ENCODE measurements around the gene DCP1B.
A peak's percentile ranks its signal among the peaks of the same experiment; 100 is the strongest.

The DCP1B gene

GRCh38 chr12:1977109-1977508 is 27.1 kb downstream of the DCP1B start:
- Histone ChIP-seq H3K4me3 (ENCODE audit: extremely low read depth, insufficient read depth, low read length, poor library complexity, severe bottlenecking) (no peak overlapping the region), H3K27ac (ENCODE audit: low read depth, low read length, severe bottlenecking) (peak overlapping the region; percentile 82), H3K36me3 (ENCODE audit: control insufficient read depth, insufficient read depth, low read length) (no peaks in the 10 kb centered on the region), H3K4me1 (ENCODE audit: control insufficient read depth, insufficient read depth, low read length, poor library complexity, severe bottlenecking) (no peaks in the 10 kb centered on the region), H3K9me3 (ENCODE audit: control insufficient read depth, low read length) (no peaks in the 10 kb centered on the region)
- 87 to 89% methylated on average over 5 to 6 of the region's 6 CpGs for WGBS, 2 experiments (ENCODE audit: insufficient coverage in 2 of 2)

DNA sequence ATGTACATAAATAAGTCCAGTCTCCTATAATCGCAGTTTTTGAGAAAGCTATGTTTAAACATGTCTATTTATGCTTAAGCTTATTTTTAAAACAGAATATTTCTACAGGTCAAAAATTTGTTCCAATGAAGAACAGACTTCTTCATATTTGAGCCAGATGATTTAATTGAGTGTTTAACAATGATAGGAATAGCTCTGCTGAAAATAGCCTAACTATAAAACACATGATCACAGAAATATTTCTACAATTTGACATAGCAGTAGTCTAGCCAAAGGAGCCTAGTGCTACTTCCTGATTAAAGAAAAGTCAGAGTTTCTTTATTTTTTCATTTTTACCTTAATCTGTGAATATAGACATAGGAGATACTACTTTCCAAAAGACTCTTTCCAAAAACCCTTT is 29.4 kb downstream of the DCP1B start:
- H3K9me3 ChIP-seq (ENCODE audit: control insufficient read depth, low read length): no peaks in the 10 kb centered on the region
- H3K4me1 ChIP-seq (ENCODE audit: control insufficient read depth, insufficient read depth, low read length, poor library complexity, severe bottlenecking): peaks cover 9% of the 10 kb centered on the region
- no peaks in the 10 kb centered on the region for H3K36me3 ChIP-seq (ENCODE audit: control insufficient read depth, insufficient read depth, low read length)
- no CpG with 5 or more reads among the region's 1 CpG for WGBS, 2 experiments (ENCODE audit: insufficient coverage in 2 of 2)
- no peak overlapping the region for H3K4me3 ChIP-seq (ENCODE audit: extremely low read depth, insufficient read depth, low read length, poor library complexity, severe bottlenecking)
- no peak overlapping the region for H3K27ac ChIP-seq (ENCODE audit: low read depth, low read length, severe bottlenecking)

DNA sequence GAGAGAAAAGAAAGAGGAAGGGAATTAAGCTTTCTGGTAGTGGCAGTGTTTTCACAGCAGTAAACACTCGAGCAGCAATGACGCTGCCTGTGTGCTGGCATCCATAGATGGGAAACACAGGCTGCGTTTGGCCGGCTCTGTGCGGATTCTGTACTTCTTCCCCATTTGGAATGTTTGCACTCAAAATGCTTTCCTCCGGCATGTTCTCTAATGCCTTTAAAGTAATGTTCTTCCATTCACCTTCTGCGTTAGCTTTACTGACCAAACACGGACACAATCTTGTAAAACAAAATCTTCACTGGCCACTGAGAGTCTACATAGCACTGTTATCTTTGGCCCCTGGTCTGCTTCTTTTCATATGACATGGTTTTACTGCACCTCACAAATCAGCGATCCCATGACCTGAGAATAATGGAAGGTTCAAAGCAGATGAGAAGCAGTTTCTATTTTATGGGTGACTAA is 31.4 kb downstream of the DCP1B start:
- Histone ChIP-seq H3K36me3 (ENCODE audit: control insufficient read depth, insufficient read depth, low read length) (no peaks in the 10 kb centered on the region), H3K4me1 (ENCODE audit: control insufficient read depth, insufficient read depth, low read length, poor library complexity, severe bottlenecking) (peaks cover 9% of the 10 kb centered on the region), H3K27ac (ENCODE audit: low read depth, low read length, severe bottlenecking) (peak overlapping the region; percentile 97), H3K4me3 (ENCODE audit: extremely low read depth, insufficient read depth, low read length, poor library complexity, severe bottlenecking) (no peak overlapping the region), H3K9me3 (ENCODE audit: control insufficient read depth, low read length) (no peaks in the 10 kb centered on the region)
- 88 to 92% methylated on average over 6 to 8 of the region's 9 CpGs for WGBS, 2 experiments (ENCODE audit: insufficient coverage in 2 of 2)

DNA sequence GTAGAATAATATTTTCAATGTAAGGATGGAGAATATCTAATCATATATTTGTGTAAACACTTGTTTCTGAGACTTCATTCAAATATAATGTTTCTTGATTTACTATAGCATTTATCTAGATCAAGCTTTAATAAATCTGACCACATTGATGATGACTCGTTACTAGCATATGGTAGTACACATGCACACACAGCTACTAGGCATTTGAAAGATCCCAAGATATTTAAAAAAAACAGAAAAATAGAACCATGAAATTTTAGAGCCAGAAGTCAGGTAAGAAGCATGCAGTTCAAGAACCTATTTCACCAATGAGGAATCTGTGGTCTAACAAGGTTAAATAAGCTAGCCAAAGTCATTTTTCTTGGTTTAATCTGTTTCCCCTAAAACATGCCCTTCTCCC is 32.0 kb downstream of the DCP1B start:
- Histone ChIP-seq H3K4me1 (ENCODE audit: control insufficient read depth, insufficient read depth, low read length, poor library complexity, severe bottlenecking) (peaks cover 9% of the 10 kb centered on the region), H3K27ac (ENCODE audit: low read depth, low read length, severe bottlenecking) (peak overlapping the region; percentile 97)
- WGBS, 2 experiments (ENCODE audit: insufficient coverage in 2 of 2): no CpG with 5 or more reads among the region's 1 CpG

GRCh38 chr12:1970331-1970900 is 33.8 kb downstream of the DCP1B start:
- no peaks in the 10 kb centered on the region for H3K9me3 ChIP-seq (ENCODE audit: control insufficient read depth, low read length)
- H3K4me3 ChIP-seq (ENCODE audit: extremely low read depth, insufficient read depth, low read length, poor library complexity, severe bottlenecking): no peak overlapping the region
- 85% methylated on average over 3 of the region's 3 CpGs; no CpG with 5 or more reads in 1 of the 2 experiments for WGBS, 2 experiments (ENCODE audit: insufficient coverage in 2 of 2)
- peaks cover 16% of the 10 kb centered on the region for H3K36me3 ChIP-seq (ENCODE audit: control insufficient read depth, insufficient read depth, low read length)
- peaks cover 9% of the 10 kb centered on the region for H3K4me1 ChIP-seq (ENCODE audit: control insufficient read depth, insufficient read depth, low read length, poor library complexity, severe bottlenecking)
- peak overlapping the region; percentile 97 for H3K27ac ChIP-seq (ENCODE audit: low read depth, low read length, severe bottlenecking)

More for the DNA sequence above, 32.0 kb downstream of the DCP1B start:
- no peaks in the 10 kb centered on the region for H3K36me3 ChIP-seq (ENCODE audit: control insufficient read depth, insufficient read depth, low read length)
- no peaks in the 10 kb centered on the region for H3K9me3 ChIP-seq (ENCODE audit: control insufficient read depth, low read length)
- no peak overlapping the region for H3K4me3 ChIP-seq (ENCODE audit: extremely low read depth, insufficient read depth, low read length, poor library complexity, severe bottlenecking)

DNA sequence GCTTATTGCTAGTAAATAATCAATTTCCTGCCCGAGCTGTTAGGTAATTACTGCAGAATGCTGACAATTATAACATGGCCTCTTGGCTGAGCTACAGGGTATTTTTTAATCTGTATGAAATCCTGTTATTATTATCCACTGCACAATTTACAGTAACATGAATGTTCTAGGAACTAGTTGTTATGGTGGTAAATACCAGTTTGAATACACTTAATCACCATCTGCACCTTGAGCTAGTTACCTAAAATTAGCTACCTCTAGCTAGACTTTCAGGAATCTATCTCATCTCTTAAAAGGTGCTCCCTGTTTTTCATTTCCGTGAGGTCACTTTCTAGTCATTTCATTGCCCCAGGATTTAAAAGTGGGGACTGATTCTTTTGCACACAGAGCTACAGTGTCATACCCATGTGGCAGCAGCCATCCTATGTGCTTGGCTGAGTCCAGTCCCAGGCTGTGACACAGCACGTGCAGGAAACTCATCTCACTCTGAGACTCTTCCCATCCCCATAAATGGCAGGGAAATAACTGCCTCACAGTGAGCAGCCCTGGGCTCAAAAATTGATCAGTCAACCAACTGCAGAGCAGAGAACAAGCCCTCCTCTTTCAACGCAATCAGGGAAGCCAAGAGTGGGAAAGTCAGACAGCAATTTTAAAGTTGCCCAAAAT is 37.6 kb downstream of the DCP1B start:
- peaks cover 38% of the 10 kb centered on the region for H3K36me3 ChIP-seq (ENCODE audit: control insufficient read depth, insufficient read depth, low read length)
- no peaks in the 10 kb centered on the region for H3K9me3 ChIP-seq (ENCODE audit: control insufficient read depth, low read length)
- peak overlapping the region; percentile 23 for H3K27ac ChIP-seq (ENCODE audit: low read depth, low read length, severe bottlenecking)
- H3K4me3 ChIP-seq (ENCODE audit: extremely low read depth, insufficient read depth, low read length, poor library complexity, severe bottlenecking): no peak overlapping the region
- peaks cover 9% of the 10 kb centered on the region for H3K4me1 ChIP-seq (ENCODE audit: control insufficient read depth, insufficient read depth, low read length, poor library complexity, severe bottlenecking)
- 81 to 94% methylated on average over 2 to 3 of the region's 4 CpGs for WGBS, 2 experiments (ENCODE audit: insufficient coverage in 2 of 2)

DNA sequence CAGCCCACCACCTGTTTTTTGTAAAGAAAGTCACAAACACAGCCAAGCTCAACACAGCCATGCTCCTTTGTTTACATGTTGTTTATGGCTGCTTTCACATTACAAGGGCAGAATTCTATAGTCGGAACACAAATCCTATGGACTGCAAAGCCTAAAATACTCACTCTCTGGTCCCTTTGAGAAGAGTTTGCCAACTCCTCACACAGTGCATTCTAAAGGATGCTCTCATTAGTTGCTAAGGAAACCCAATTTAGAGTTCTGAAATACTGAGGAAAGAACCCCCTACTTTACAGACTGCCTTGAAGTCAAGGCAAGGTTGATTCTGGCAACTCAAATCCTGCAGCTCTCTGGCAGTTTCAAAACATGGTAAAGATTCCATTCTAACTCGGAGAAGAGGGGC is 38.3 kb downstream of the DCP1B start:
- 71 to 90% methylated on average over 2 of the region's 2 CpGs for WGBS, 2 experiments (ENCODE audit: insufficient coverage in 2 of 2)
- no peaks in the 10 kb centered on the region for H3K9me3 ChIP-seq (ENCODE audit: control insufficient read depth, low read length)
- peaks cover 9% of the 10 kb centered on the region for H3K4me1 ChIP-seq (ENCODE audit: control insufficient read depth, insufficient read depth, low read length, poor library complexity, severe bottlenecking)
- peaks cover 45% of the 10 kb centered on the region for H3K36me3 ChIP-seq (ENCODE audit: control insufficient read depth, insufficient read depth, low read length)
- H3K4me3 ChIP-seq (ENCODE audit: extremely low read depth, insufficient read depth, low read length, poor library complexity, severe bottlenecking): no peak overlapping the region
- peak overlapping the region; percentile 18 for H3K27ac ChIP-seq (ENCODE audit: low read depth, low read length, severe bottlenecking)

- H3K9me3 ChIP-seq (ENCODE audit: control insufficient read depth, low read length): peaks cover 7% of the 10 kb centered on the region
- WGBS, 2 experiments (ENCODE audit: insufficient coverage in 2 of 2): 100% methylated on average over 1 to 3 of the region's 5 CpGs
- no peak overlapping the region for H3K4me3 ChIP-seq (ENCODE audit: extremely low read depth, insufficient read depth, low read length, poor library complexity, severe bottlenecking)
- no peaks in the 10 kb centered on the region for H3K4me1 ChIP-seq (ENCODE audit: control insufficient read depth, insufficient read depth, low read length, poor library complexity, severe bottlenecking)
- peaks cover 56% of the 10 kb centered on the region for H3K36me3 ChIP-seq (ENCODE audit: control insufficient read depth, insufficient read depth, low read length)
- no peak overlapping the region for H3K27ac ChIP-seq (ENCODE audit: low read depth, low read length, severe bottlenecking)
Observed at GRCh38 chr12:1962051-1963020, 41.9 kb downstream of the DCP1B start.

DNA sequence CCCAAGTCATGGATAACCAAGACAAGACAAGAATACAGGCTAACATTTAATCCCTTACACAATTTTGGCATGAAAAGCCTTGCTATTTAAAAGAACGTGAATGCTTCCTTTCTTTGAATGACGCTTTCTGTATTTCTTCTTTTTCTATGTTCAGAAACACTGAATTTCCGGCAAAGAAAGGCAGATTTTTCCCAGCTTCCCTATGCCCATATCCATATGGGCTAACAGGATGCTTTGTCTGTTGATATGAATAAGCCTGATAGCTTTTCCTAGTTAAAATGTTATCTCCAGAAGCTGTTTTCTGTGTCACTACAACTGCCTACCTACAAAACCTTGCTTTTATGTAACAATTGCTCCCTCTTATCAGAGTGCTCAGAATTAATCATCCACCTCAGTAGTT is 47.5 kb downstream of the DCP1B start:
- WGBS, 2 experiments (ENCODE audit: insufficient coverage in 2 of 2): 96 to 100% methylated on average over 2 to 3 of the region's 3 CpGs
- Histone ChIP-seq H3K4me3 (ENCODE audit: extremely low read depth, insufficient read depth, low read length, poor library complexity, severe bottlenecking) (no peak overlapping the region), H3K4me1 (ENCODE audit: control insufficient read depth, insufficient read depth, low read length, poor library complexity, severe bottlenecking) (no peaks in the 10 kb centered on the region), H3K9me3 (ENCODE audit: control insufficient read depth, low read length) (peaks cover 7% of the 10 kb centered on the region), H3K36me3 (ENCODE audit: control insufficient read depth, insufficient read depth, low read length) (peaks cover 53% of the 10 kb centered on the region), H3K27ac (ENCODE audit: low read depth, low read length, severe bottlenecking) (no peak overlapping the region)

- Histone ChIP-seq H3K27ac (ENCODE audit: low read depth, low read length, severe bottlenecking) (no peak overlapping the region), H3K9me3 (ENCODE audit: control insufficient read depth, low read length) (peaks cover 6% of the 10 kb centered on the region), H3K4me1 (ENCODE audit: control insufficient read depth, insufficient read depth, low read length, poor library complexity, severe bottlenecking) (no peaks in the 10 kb centered on the region), H3K4me3 (ENCODE audit: extremely low read depth, insufficient read depth, low read length, poor library complexity, severe bottlenecking) (no peak overlapping the region), H3K36me3 (ENCODE audit: control insufficient read depth, insufficient read depth, low read length) (peaks cover 87% of the 10 kb centered on the region)
- 83 to 91% methylated on average over 9 to 10 of the region's 15 CpGs for WGBS, 2 experiments (ENCODE audit: insufficient coverage in 2 of 2)
Observed at GRCh38 chr12:1949771-1950470, 54.3 kb downstream of the DCP1B start.

Data from mesodermal cell (in vitro differentiated cells).